Colonic mucosa (tissue), 4 donors: Measurements from ENCODE around the gene SLITRK2. TPM values are rescaled to one million over a fixed set of nuclear protein-coding genes. Genes with fewer than 3 reads are reported as not detected.

Experiments
- DNase-seq: peaks from one replicate; pipeline ENCODE4 v3.0.0-alpha.2; 2020
- H3K27ac ChIP-seq: fragments of 200-600 bp; one replicate; pipeline ENCODE4 v1.8.0; 2021
- H3K27me3 ChIP-seq: fragments of 200-600 bp; one replicate; pipeline ENCODE4 v1.8.0; 2021
- H3K36me3 ChIP-seq: fragments of 200-600 bp; one replicate; pipeline ENCODE4 v1.8.0; 2021
- H3K4me1 ChIP-seq: fragments of 200-600 bp; one replicate; pipeline ENCODE4 v1.8.0; 2021; ENCODE audit warnings: mild to moderate bottlenecking
- H3K4me3 ChIP-seq: fragments of 200-600 bp; one replicate; pipeline ENCODE4 v1.8.0; 2021
- H3K9ac ChIP-seq, 2 donors: one replicate each; pipeline ENCODE4 v1.7.0; 2013; ENCODE audit warnings: control low read depth in 2 of 2, low read depth in 2 of 2, low read length in 2 of 2
- H3K9me3 ChIP-seq: fragments of 200-600 bp; one replicate; pipeline ENCODE4 v1.8.0; 2021
- intact Hi-C: fragments of 100-400 bp; cut with DNase I; formaldehyde crosslinking; loops from one replicate; pipeline ENCODE4 v1.14.1; 2022
- total RNA-seq, 2 donors: library from RNA; stranded (reverse); fragmentation: NEBNext Ultra II Directional in 1 of 2; extraction: Animal tissue kit (Norgen Biotek cat#: 25700) in 1 of 2; gene quantifications; one replicate each; pipeline ENCODE4 v1.2.1, GENCODE V29; 2021
- TF ChIP-seq, protein P1 (sequence below): fragments of 200-600 bp; IDR thresholded peaks from one replicate; pipeline ENCODE4 v1.8.0; 2022; ENCODE audit warnings: antibody characterized with exemption, mild to moderate bottlenecking
- donor health status: healthy.
- donor health status: DM: no; HTN: no; CAD: no.
- donor health status: DM: no; HTN: no; CAD: no.

Gene SLITRK2
- total RNA-seq, 2 donors from 2014 or later: 0.02 to 0.11 TPM

DNA sequence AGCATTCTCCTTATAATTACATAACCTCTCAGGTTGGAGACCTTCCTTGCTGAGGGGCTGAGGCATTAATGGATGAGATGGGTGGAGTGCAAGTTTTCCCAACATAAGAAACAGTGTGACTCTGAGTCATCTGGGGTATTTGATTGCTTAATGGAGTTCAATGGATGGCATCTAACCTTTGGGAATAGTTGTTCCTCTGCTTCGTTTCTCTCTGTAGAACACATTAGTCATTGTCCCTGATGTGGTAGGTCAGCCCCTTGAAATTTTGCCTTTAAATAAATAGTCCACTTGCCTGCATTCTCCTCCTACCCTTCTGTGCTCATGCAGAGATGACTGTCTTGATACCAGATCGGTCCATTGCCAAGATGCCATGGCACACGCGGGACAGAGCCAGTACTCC is 38.6 kb downstream of the SLITRK2 start:
- Histone ChIP-seq H3K4me1 (no peaks in the 10 kb centered on the region), H3K9ac (no peak overlapping the region), H3K9me3 (no peaks in the 10 kb centered on the region), H3K4me3 (no peak overlapping the region), H3K27ac (no peak overlapping the region), H3K27me3 (no peaks in the 10 kb centered on the region), H3K36me3 (no peaks in the 10 kb centered on the region)
- intact Hi-C loops: no loop called here
- TF ChIP-seq, protein P1, sequence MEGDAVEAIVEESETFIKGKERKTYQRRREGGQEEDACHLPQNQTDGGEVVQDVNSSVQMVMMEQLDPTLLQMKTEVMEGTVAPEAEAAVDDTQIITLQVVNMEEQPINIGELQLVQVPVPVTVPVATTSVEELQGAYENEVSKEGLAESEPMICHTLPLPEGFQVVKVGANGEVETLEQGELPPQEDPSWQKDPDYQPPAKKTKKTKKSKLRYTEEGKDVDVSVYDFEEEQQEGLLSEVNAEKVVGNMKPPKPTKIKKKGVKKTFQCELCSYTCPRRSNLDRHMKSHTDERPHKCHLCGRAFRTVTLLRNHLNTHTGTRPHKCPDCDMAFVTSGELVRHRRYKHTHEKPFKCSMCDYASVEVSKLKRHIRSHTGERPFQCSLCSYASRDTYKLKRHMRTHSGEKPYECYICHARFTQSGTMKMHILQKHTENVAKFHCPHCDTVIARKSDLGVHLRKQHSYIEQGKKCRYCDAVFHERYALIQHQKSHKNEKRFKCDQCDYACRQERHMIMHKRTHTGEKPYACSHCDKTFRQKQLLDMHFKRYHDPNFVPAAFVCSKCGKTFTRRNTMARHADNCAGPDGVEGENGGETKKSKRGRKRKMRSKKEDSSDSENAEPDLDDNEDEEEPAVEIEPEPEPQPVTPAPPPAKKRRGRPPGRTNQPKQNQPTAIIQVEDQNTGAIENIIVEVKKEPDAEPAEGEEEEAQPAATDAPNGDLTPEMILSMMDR: no peak
- no peak for DNase-seq

DNA sequence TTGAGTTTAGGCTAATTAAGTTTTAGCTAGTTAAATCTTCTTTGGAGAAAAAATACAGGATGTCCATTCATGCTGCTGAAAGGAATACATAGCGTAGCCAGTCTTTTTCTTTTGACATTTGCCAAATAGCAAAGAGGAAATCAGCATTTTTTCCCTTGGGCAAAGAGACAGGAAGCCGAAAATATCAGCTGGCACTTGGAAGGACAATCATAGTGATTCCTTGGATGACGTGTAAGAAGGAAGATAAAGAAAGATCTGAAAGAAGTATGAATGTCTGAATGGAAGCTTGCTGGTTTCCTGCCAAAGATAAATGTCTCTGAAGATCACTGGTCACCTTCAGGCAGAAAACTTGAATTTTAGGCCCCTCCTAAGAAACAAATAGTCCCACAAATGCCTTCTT is 44.2 kb downstream of the SLITRK2 start:
- no peaks in the 10 kb centered on the region for H3K9me3 ChIP-seq
- H3K4me1 ChIP-seq: no peaks in the 10 kb centered on the region
- H3K27me3 ChIP-seq: no peaks in the 10 kb centered on the region
- H3K4me3 ChIP-seq: no peak overlapping the region
- H3K36me3 ChIP-seq: no peaks in the 10 kb centered on the region
- no peak for DNase-seq
- TF ChIP-seq, protein P1: no peak
- intact Hi-C loops: no loop called here
- no peak overlapping the region for H3K9ac ChIP-seq
- H3K27ac ChIP-seq: no peak overlapping the region

DNA sequence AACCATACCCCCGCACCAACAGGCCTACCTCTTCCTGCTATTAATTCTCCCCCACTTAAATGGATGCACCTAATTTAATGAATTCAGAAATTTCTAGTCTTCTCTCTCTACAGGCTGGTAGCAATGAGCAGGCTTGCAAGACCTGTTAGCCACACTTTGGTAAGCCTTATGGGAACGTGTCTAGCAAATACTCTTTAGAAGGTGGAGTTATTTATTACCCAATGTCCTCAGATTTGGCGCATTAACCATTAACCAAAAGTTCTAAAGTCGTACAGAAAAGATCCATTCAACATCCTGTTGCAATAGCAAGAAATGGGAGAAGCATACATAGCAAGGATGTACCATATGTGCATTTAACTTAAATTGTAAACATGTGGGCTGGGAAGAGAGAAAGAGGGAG is 47.5 kb downstream of the SLITRK2 start:
- DNase-seq: no peak
- H3K4me1 ChIP-seq: no peaks in the 10 kb centered on the region
- no peak overlapping the region for H3K4me3 ChIP-seq
- no peak overlapping the region for H3K27ac ChIP-seq
- H3K36me3 ChIP-seq: no peaks in the 10 kb centered on the region
- H3K9me3 ChIP-seq: no peaks in the 10 kb centered on the region
- no peak overlapping the region for H3K9ac ChIP-seq
- H3K27me3 ChIP-seq: no peaks in the 10 kb centered on the region
- intact Hi-C loops: no loop called here
- TF ChIP-seq, protein P1: no peak
